H1 (cell line): ENCODE results near the gene COMMD8. TPM values are rescaled to one million over a fixed set of nuclear protein-coding genes. Genes with fewer than 3 reads are reported as not detected.

Experiments used
- CTCF ChIA-PET: fragments of 300-600 bp; sonication (Branson Sonifier 250); formaldehyde crosslinking; loops from one replicate; lab custom pipeline; 2021; ENCODE audit not compliant: partially characterized antibody; lab: Charles Lee
- POLR2A ChIA-PET: fragments of 300-600 bp; sonication (Branson Sonifier 250); formaldehyde crosslinking; loops from one replicate; lab custom pipeline; 2021; ENCODE audit warnings: inconsistent platforms; ENCODE audit not compliant: partially characterized antibody; lab: Charles Lee
- DNase-seq, 2 experiments: peaks; one replicate each; pipeline versions ENCODE4 v3.0.0 to v3.0.0-alpha.2; 2010 to 2022; ENCODE audit warnings: low spot score in 2 of 2, low read depth in 1 of 2, mixed read lengths in 1 of 2
- FAIRE-seq: peaks from 2 replicates; lab custom pipeline; 2011; peaks lifted over from hg19 to GRCh38; lab: Jason Lieb, UNC
- H2AFZ ChIP-seq: 2 replicates; pipeline ENCODE4 v1.8.1; 2012; ENCODE audit warnings: low read length, inconsistent platforms
- H2AK5ac ChIP-seq: 2 replicates; pipeline ENCODE4 v1.6.1; 2013; ENCODE audit warnings: low read depth, low read length
- H2BK120ac ChIP-seq: replicated peaks from 2 replicates; pipeline ENCODE3; 2013; ENCODE audit warnings: low read depth, low read length, inconsistent platforms
- H2BK12ac ChIP-seq: 2 replicates; pipeline ENCODE4 v1.6.1; 2013; ENCODE audit warnings: low read depth, low read length
- H2BK15ac ChIP-seq: 2 replicates; pipeline ENCODE4 v1.6.1; 2013; ENCODE audit warnings: low read length
- H2BK20ac ChIP-seq: 2 replicates; pipeline ENCODE4 v1.6.1; 2013; ENCODE audit warnings: low read length
- H2BK5ac ChIP-seq: 2 replicates; pipeline ENCODE4 v1.6.1; 2013; ENCODE audit warnings: low read depth, low read length
- H3K14ac ChIP-seq: 2 replicates; pipeline ENCODE4 v1.6.1; 2013; ENCODE audit warnings: inconsistent platforms; ENCODE audit not compliant: insufficient read length
- H3K18ac ChIP-seq: 2 replicates; pipeline ENCODE4 v1.6.1; 2013; ENCODE audit warnings: low read length; ENCODE audit errors: extremely low read depth
- H3K23ac ChIP-seq: 2 replicates; pipeline ENCODE4 v1.6.1; 2013; ENCODE audit warnings: inconsistent platforms; ENCODE audit not compliant: insufficient read length
- H3K23me2 ChIP-seq: 2 replicates; pipeline ENCODE4 v1.6.1; 2013; ENCODE audit warnings: low read depth, low read length
- H3K27ac ChIP-seq: 2 replicates; pipeline ENCODE4 v1.6.1; 2011; ENCODE audit warnings: low read depth, low read length, inconsistent platforms
- H3K27me3 ChIP-seq, 4 experiments: replicated peaks in 1 of 4; 1 replicate in 1 of 4; 2 replicates in 3 of 4; pipeline versions ENCODE4 v1.6.1 to v1.8.1; 2011 to 2013; ENCODE audit warnings: low read length in 3 of 4, mild to moderate bottlenecking in 3 of 4, inconsistent platforms in 2 of 4, mixed read lengths in 2 of 4, moderate library complexity in 1 of 4; ENCODE audit not compliant: control insufficient read depth in 3 of 4, insufficient read depth in 3 of 4; ENCODE audit errors: extremely low read depth in 1 of 4
- H3K36me3 ChIP-seq, 4 experiments: 2 replicates each; pipeline versions ENCODE4 v1.6.1 to v1.8.1; 2011 to 2013; ENCODE audit warnings: mild to moderate bottlenecking in 4 of 4, low read length in 3 of 4, moderate library complexity in 2 of 4, control low read depth in 1 of 4, inconsistent platforms in 1 of 4; ENCODE audit not compliant: insufficient read depth in 4 of 4, control insufficient read depth in 2 of 4
- H3K4ac ChIP-seq: replicated peaks from 2 replicates; pipeline ENCODE3; 2013; ENCODE audit warnings: low read length, low read depth, mixed read lengths, inconsistent platforms; ENCODE audit not compliant: insufficient read length
- H3K4me1 ChIP-seq, 4 experiments: replicated peaks in 1 of 4; 1 replicate in 1 of 4; 2 replicates in 3 of 4; pipeline versions ENCODE4 v1.6.1 to v1.8.1; 2011 to 2013; ENCODE audit warnings: low read length in 3 of 4, inconsistent platforms in 2 of 4, mixed read lengths in 1 of 4; ENCODE audit not compliant: insufficient read depth in 4 of 4, control insufficient read depth in 3 of 4
- H3K4me2 ChIP-seq, 2 experiments: 2 replicates each; pipeline versions ENCODE4 v1.6.1 to v1.8.1; 2011 to 2013; ENCODE audit warnings: low read depth in 2 of 2, low read length in 2 of 2, control low read depth in 1 of 2, inconsistent platforms in 1 of 2, mild to moderate bottlenecking in 1 of 2; ENCODE audit not compliant: insufficient read depth in 1 of 2
- H3K4me3 ChIP-seq, 4 experiments: fragments of 200-600, 300-600 bp in 1 of 4; sonication (generic), shearing (Covaris generic), sonication (Bioruptor Twin) in 1 of 4; 2 replicates each; pipeline versions ENCODE4 v1.5.1 to v1.8.1; 2011 to 2016; ENCODE audit warnings: low read length in 4 of 4, low read depth in 3 of 4, control low read depth in 2 of 4, inconsistent platforms in 2 of 4, mild to moderate bottlenecking in 2 of 4, mixed read lengths in 1 of 4, moderate library complexity in 1 of 4; ENCODE audit not compliant: insufficient read depth in 2 of 4; ENCODE audit errors: extremely low read depth in 1 of 4
- H3K56ac ChIP-seq: replicated peaks from 2 replicates; pipeline ENCODE3; 2013; ENCODE audit warnings: low read depth, mild to moderate bottlenecking, mixed read lengths, low read length, inconsistent platforms; ENCODE audit not compliant: insufficient read length
- H3K79me1 ChIP-seq: 2 replicates; pipeline ENCODE4 v1.6.1; 2013; ENCODE audit warnings: low read depth, low read length, control low read depth
- H3K79me2 ChIP-seq, 2 experiments: 2 replicates each; pipeline versions ENCODE4 v1.6.1 to v1.8.1; 2012 to 2013; ENCODE audit warnings: low read length in 2 of 2, mild to moderate bottlenecking in 2 of 2, inconsistent platforms in 1 of 2; ENCODE audit not compliant: insufficient read depth in 2 of 2, control insufficient read depth in 1 of 2
- H3K9ac ChIP-seq, 4 experiments: replicated peaks in 1 of 4; 1 replicate in 1 of 4; 2 replicates in 3 of 4; pipeline versions ENCODE4 v1.6.1 to v1.8.1; 2011 to 2013; ENCODE audit warnings: low read depth in 3 of 4, low read length in 3 of 4, control low read depth in 2 of 4, mild to moderate bottlenecking in 2 of 4, moderate library complexity in 2 of 4, inconsistent platforms in 1 of 4; ENCODE audit errors: extremely low read depth in 1 of 4
- H3K9me3 ChIP-seq, 2 experiments: 2 replicates each; pipeline versions ENCODE4 v1.6.1 to v1.8.1; 2012 to 2013; ENCODE audit warnings: mild to moderate bottlenecking in 2 of 2, moderate library complexity in 2 of 2, control low read depth in 1 of 2, inconsistent platforms in 1 of 2, low read depth in 1 of 2, low read length in 1 of 2, mixed read lengths in 1 of 2; ENCODE audit not compliant: insufficient read depth in 2 of 2
- H4K20me1 ChIP-seq, 2 experiments: replicated peaks in 1 of 2; 2 replicates each; pipeline versions ENCODE3 to v1.8.1; 2011 to 2013; ENCODE audit warnings: inconsistent platforms in 2 of 2, low read length in 2 of 2, mild to moderate bottlenecking in 1 of 2; ENCODE audit not compliant: insufficient read depth in 2 of 2, control insufficient read depth in 1 of 2
- H4K5ac ChIP-seq: 2 replicates; pipeline ENCODE4 v1.6.1; 2013; ENCODE audit warnings: low read length, low read depth, mixed read lengths, inconsistent platforms; ENCODE audit not compliant: insufficient read length
- H4K8ac ChIP-seq: 2 replicates; pipeline ENCODE4 v1.8.0; 2013; ENCODE audit warnings: mild to moderate bottlenecking, moderate library complexity, low read length, inconsistent platforms; ENCODE audit not compliant: insufficient read depth; ENCODE audit errors: extremely low read depth
- H4K91ac ChIP-seq: replicated peaks from 2 replicates; pipeline ENCODE3; 2013; ENCODE audit warnings: low read length, mixed read lengths, inconsistent platforms; ENCODE audit not compliant: insufficient read length
- ATF3 ChIP-seq: IDR thresholded peaks from 2 replicates; pipeline ENCODE4 v1.6.1; 2011; ENCODE audit warnings: low read depth, mild to moderate bottlenecking, low read length; ENCODE audit not compliant: insufficient read depth
- BACH1 ChIP-seq: IDR thresholded peaks from 2 replicates; pipeline ENCODE4 v1.6.1; 2012; ENCODE audit warnings: low read length, improper control_type of control experiment
- BCL11A ChIP-seq, 2 experiments: IDR thresholded peaks; one replicate each; pipeline ENCODE4 v1.6.1; 2011; ENCODE audit warnings: low read depth in 2 of 2, low read length in 2 of 2, mild to moderate bottlenecking in 2 of 2
- CBX5 ChIP-seq: fragments of 300-800, 300-1000 bp; sonication (generic); IDR thresholded peaks from 2 replicates; pipeline ENCODE4 v1.7.1; 2016; ENCODE audit warnings: antibody characterized with exemption, low read length, low read depth
- CBX8 ChIP-seq: fragments of 300-800, 300-1000 bp; sonication (generic); IDR thresholded peaks from 2 replicates; pipeline ENCODE4 v1.7.1; 2016; ENCODE audit warnings: low read depth, low read length, borderline replicate concordance
- EZH2 ChIP-seq: fragments of 200-600 bp; sonication (generic); IDR thresholded peaks from 2 replicates; pipeline ENCODE4 v1.7.1; 2012; ENCODE audit warnings: low read depth, mild to moderate bottlenecking, moderate library complexity, low read length, inconsistent platforms; ENCODE audit not compliant: severe bottlenecking
- HDAC2 ChIP-seq, 2 experiments: fragments of 300-600 bp in 1 of 2; sonication (generic) in 1 of 2; IDR thresholded peaks; 2 replicates each; pipeline ENCODE4 v1.6.1; 2011 to 2012; ENCODE audit warnings: low read depth in 2 of 2, low read length in 2 of 2, mild to moderate bottlenecking in 2 of 2, moderate library complexity in 2 of 2, borderline replicate concordance in 1 of 2, inconsistent platforms in 1 of 2
- SAP30 ChIP-seq: fragments of 300-600 bp; sonication (generic); IDR thresholded peaks from 2 replicates; pipeline ENCODE4 v1.7.1; 2012; ENCODE audit warnings: low read length, moderate library complexity, mild to moderate bottlenecking, inconsistent platforms; ENCODE audit not compliant: insufficient read depth, insufficient replicate concordance
- SP4 ChIP-seq: IDR thresholded peaks from 2 replicates; pipeline ENCODE4 v1.6.1; 2012; ENCODE audit warnings: low read length, inconsistent platforms
- ZNF274 ChIP-seq: IDR thresholded peaks from 2 replicates; pipeline ENCODE4 v1.7.0; 2012; ENCODE audit warnings: low read length, borderline replicate concordance; ENCODE audit errors: extremely low read depth
- WGBS, 2 experiments: shearing (Covaris generic) in 1 of 2; methylation state at CpG; one replicate each; pipeline versions ENCODE4 v1.1.6 to v1.1.7; 2013 to 2015; ENCODE audit warnings: low lambda C conversion rate in 2 of 2, mixed read lengths in 2 of 2, inconsistent platforms in 1 of 2, low coverage in 1 of 2, missing lambda C conversion rate in 1 of 2; ENCODE audit not compliant: insufficient replicate concordance in 2 of 2, insufficient coverage in 1 of 2, insufficient read length in 1 of 2; ENCODE audit errors: extremely low coverage in 1 of 2, missing lambda C conversion rate in 1 of 2; 5-methylcytosine and 5-hydroxymethylcytosine counted together
- polyA plus RNA-seq, 7 experiments: library from polyadenylated mRNA; depleted of rRNA in 3 of 7; stranded (reverse) in 5 of 7; unstranded in 2 of 7; fragments of >200 nt in 5 of 7; fragments of 200-250 nt in 2 of 7; gene quantifications; 1 replicate in 5 of 7; 2 replicates in 1 of 7; 4 replicates in 1 of 7; pipeline versions ENCODE4 v1.2.1 to v1.2.3, GENCODE V29; 2011 to 2013; ENCODE audit warnings: missing spikeins in 2 of 7, mixed read lengths in 2 of 7
- total RNA-seq: library from RNA; stranded (reverse); fragmentation: NEBNext Ultra II Directional; extraction: Animal tissue kit (Norgen Biotek cat#: 25700); gene quantifications from 2 replicates; pipeline ENCODE4 v1.2.1, GENCODE V29; 2021

The COMMD8 gene
- total and polyA plus RNA-seq, 2 of the 8 experiments (the other 6 are each of a cell fraction or from before 2014, with no cell fraction given): 1.6 to 7.2 TPM

GRCh38 chr4:47483745-47484144 is 20.2 kb upstream of the COMMD8 start:
- H3K4ac ChIP-seq: no peak overlapping the region
- H3K4me2 ChIP-seq: no peak overlapping the region
- no peak overlapping the region for H3K9ac ChIP-seq
- no peak overlapping the region for H4K91ac ChIP-seq
- H3K4me1 ChIP-seq: no peaks in the 10 kb centered on the region
- FAIRE-seq: no peak
- H2BK5ac ChIP-seq: no peak overlapping the region
- WGBS, 2 experiments: 89% methylated on average over 3 of the region's 3 CpGs; no CpG with 5 or more reads in 1 of the 2 experiments
- no peak overlapping the region for H4K5ac ChIP-seq
- no peak for TF ChIP-seq ATF3
- TF ChIP-seq ZNF274: no peak
- no peak for TF ChIP-seq CBX5
- TF ChIP-seq HDAC2 (IDR thresholded peaks at IDR 0.05; ENCODE audit: borderline replicate concordance in 1 of 2, low read depth in 2 of 2, low read length in 2 of 2): no peak
- TF ChIP-seq SAP30: no peak
- TF ChIP-seq EZH2: no peak
- no peak for TF ChIP-seq BCL11A (IDR thresholded peaks at IDR 0.05; ENCODE audit: low read depth in 2 of 2, low read length in 2 of 2)
- no peak for TF ChIP-seq CBX8
- no peak for TF ChIP-seq BACH1
- TF ChIP-seq SP4: no peak
- no peaks in the 10 kb centered on the region for H3K9me3 ChIP-seq
- no peak overlapping the region for H3K4me3 ChIP-seq
- H4K8ac ChIP-seq: no peak overlapping the region
- DNase-seq: no peak
- no peak overlapping the region for H2BK20ac ChIP-seq
- no peak overlapping the region for H2AK5ac ChIP-seq
- no peak overlapping the region for H3K23ac ChIP-seq
- no peak overlapping the region for H3K14ac ChIP-seq
- ChIA-PET POLR2A (interaction anchor here (1.2 kb wide), 1 partner anchor 9 kb away, joined by 4 read pairs; no protein-coding TSS in a partner anchor), CTCF (interaction anchor here (0.7 to 1.8 kb wide), 4 partner anchors 13 to 97 kb away, joined by 3 to 5 read pairs (median 3); no protein-coding TSS in a partner anchor)
- no peaks in the 10 kb centered on the region; a peak in 1 of 7 replicates for H3K27me3 ChIP-seq
- H3K79me2 ChIP-seq: no peaks in the 10 kb centered on the region
- no peak overlapping the region for H2BK15ac ChIP-seq
- H4K20me1 ChIP-seq: peaks cover 0 to 1% of the 10 kb centered on the region in 2 experiments
- no peak overlapping the region for H3K56ac ChIP-seq
- no peak overlapping the region for H3K27ac ChIP-seq
- H3K18ac ChIP-seq: no peak overlapping the region
- no peaks in the 10 kb centered on the region for H3K36me3 ChIP-seq
- no peaks in the 10 kb centered on the region for H3K23me2 ChIP-seq
- no peak overlapping the region for H2BK12ac ChIP-seq
- no peaks in the 10 kb centered on the region for H3K79me1 ChIP-seq
- H2AFZ ChIP-seq: no peak overlapping the region; the same call in 1 of the 2 replicates
- H2BK120ac ChIP-seq: no peak overlapping the region
